Endothelial cell of umbilical vein (primary cell): ENCODE data around the gene TMEM170B. TPM values are rescaled to one million over a fixed set of nuclear protein-coding genes. Genes with fewer than 3 reads are reported as not detected.
A peak's percentile ranks its signal among the peaks of the same experiment; 100 is the strongest.

Experiments
- BruUV-seq: library from RNA; stranded (reverse); fragments of 400-500 nt; replicated peaks from 2 replicates; lab custom pipeline; 2021; lab: Mats Ljungman, UMichigan
- CTCF ChIA-PET: fragments of 300-600, 350-600 bp; sonication (Branson Sonifier 250); formaldehyde crosslinking; loops from one replicate; lab custom pipeline; 2021; ENCODE audit warnings: antibody characterized with exemption, inconsistent platforms; lab: Charles Lee
- POLR2A ChIA-PET: fragments of 300-600, 350-600 bp; sonication (Branson Sonifier 250); formaldehyde crosslinking; loops from one replicate; lab custom pipeline; 2021; ENCODE audit warnings: antibody characterized with exemption, inconsistent platforms; lab: Charles Lee
- DNase-seq: peaks from one replicate; pipeline ENCODE4 v3.0.0-alpha.2; 2011; ENCODE audit warnings: low read depth, low spot score
- FAIRE-seq: peaks from 2 replicates; lab custom pipeline; 2011; peaks lifted over from hg19 to GRCh38; lab: Jason Lieb, UNC
- H2AFZ ChIP-seq: 2 replicates; pipeline ENCODE4 v1.6.0; 2012; ENCODE audit warnings: low read depth, low read length, control low read depth, inconsistent platforms
- H3K27ac ChIP-seq: 2 replicates; pipeline ENCODE4 v1.5.1; 2011; ENCODE audit warnings: low read depth, mild to moderate bottlenecking, control low read depth, low read length, moderate library complexity; ENCODE audit not compliant: insufficient read depth
- H3K27me3 ChIP-seq, 2 experiments: 2 replicates each; pipeline versions ENCODE4 v1.6.0 to v1.6.1; 2011; ENCODE audit warnings: low read length in 2 of 2, mixed read lengths in 1 of 2; ENCODE audit not compliant: control insufficient read depth in 2 of 2, insufficient read depth in 2 of 2
- H3K36me3 ChIP-seq, 2 experiments: 2 replicates in 1 of 2; 3 replicates in 1 of 2; pipeline ENCODE4 v1.5.1; 2011; ENCODE audit warnings: low read length in 2 of 2, mild to moderate bottlenecking in 1 of 2, moderate library complexity in 1 of 2; ENCODE audit not compliant: control insufficient read depth in 2 of 2, insufficient read depth in 2 of 2; ENCODE audit errors: extremely low read depth in 1 of 2
- H3K4me1 ChIP-seq: 3 replicates; pipeline ENCODE4 v1.5.1; 2011; ENCODE audit warnings: mild to moderate bottlenecking, low read length; ENCODE audit not compliant: control insufficient read depth, insufficient read depth; ENCODE audit errors: extremely low read depth
- H3K4me2 ChIP-seq: 2 replicates; pipeline ENCODE4 v1.6.1; 2011; ENCODE audit warnings: low read length, control low read depth, mixed read lengths; ENCODE audit not compliant: insufficient read depth
- H3K4me3 ChIP-seq, 3 experiments: fragments of 200-600 bp in 1 of 3; sonication (generic), shearing (Covaris generic) in 1 of 3; replicated peaks in 1 of 3; 2 replicates each; pipeline ENCODE4 v1.5.1; 2011 to 2016; ENCODE audit warnings: control low read depth in 3 of 3, low read length in 3 of 3, mild to moderate bottlenecking in 2 of 3, inconsistent platforms in 1 of 3, low read depth in 1 of 3, moderate library complexity in 1 of 3; ENCODE audit not compliant: insufficient read depth in 1 of 3
- H3K79me2 ChIP-seq: 2 replicates; pipeline ENCODE4 v1.6.0; 2012; ENCODE audit warnings: low read length, inconsistent platforms; ENCODE audit not compliant: control insufficient read depth, insufficient read depth
- H3K9ac ChIP-seq: replicated peaks from 2 replicates; pipeline ENCODE3; 2011; ENCODE audit warnings: low read length, control low read depth; ENCODE audit not compliant: insufficient read depth; ENCODE audit errors: extremely low read depth
- H3K9me1 ChIP-seq: replicated peaks from 3 replicates; pipeline ENCODE4 v1.6.0; 2011; ENCODE audit warnings: mild to moderate bottlenecking, low read length; ENCODE audit not compliant: control insufficient read depth, insufficient read depth; ENCODE audit errors: extremely low read depth
- H3K9me3 ChIP-seq: replicated peaks from 2 replicates; pipeline ENCODE4 v1.5.1; 2012; ENCODE audit warnings: low read length, inconsistent platforms; ENCODE audit not compliant: control insufficient read depth, insufficient read depth
- H4K20me1 ChIP-seq: replicated peaks from 2 replicates; pipeline ENCODE3; 2011; ENCODE audit warnings: mild to moderate bottlenecking, low read length; ENCODE audit not compliant: control insufficient read depth, insufficient read depth; ENCODE audit errors: extremely low read depth
- EZH2 ChIP-seq: IDR thresholded peaks from 2 replicates; pipeline ENCODE4 v1.6.1; 2012; ENCODE audit warnings: borderline replicate concordance, low read depth, mild to moderate bottlenecking, moderate library complexity, low read length, inconsistent platforms; ENCODE audit not compliant: severe bottlenecking
- GATA2 ChIP-seq: IDR thresholded peaks from 2 replicates; pipeline ENCODE4 v1.7.0; 2011; ENCODE audit warnings: low read depth, mild to moderate bottlenecking, moderate library complexity, mixed read lengths, low read length; ENCODE audit not compliant: insufficient read length, insufficient read depth
- JUN ChIP-seq: IDR thresholded peaks from 2 replicates; pipeline ENCODE4 v1.6.1; 2011; ENCODE audit warnings: borderline replicate concordance, low read depth; ENCODE audit not compliant: insufficient read length, insufficient read depth
- MYC ChIP-seq: IDR thresholded peaks from one replicate; pipeline ENCODE4 v1.6.1; 2011; ENCODE audit warnings: mild to moderate bottlenecking, low read depth, low read length
- POLR2A ChIP-seq: IDR thresholded peaks from 2 replicates; pipeline ENCODE4 v1.6.1; 2012; ENCODE audit warnings: low read depth, mild to moderate bottlenecking, control low read depth, low read length
- dilution Hi-C: fragments of 300-500 bp; cut with MboI; formaldehyde crosslinking; loops from one replicate; pipeline ENCODE4 v1.15.0; 2019; ENCODE audit warnings: low sequenced_read_pairs; ENCODE audit not compliant: extremely low pct_ligation_motif_present
- intact Hi-C: fragments of 100-400 bp; cut with micrococcal nuclease; formaldehyde crosslinking; loops from one replicate; pipeline ENCODE4 v1.10.0; 2022
- polyA plus RNA-seq, 4 experiments: library from polyadenylated mRNA; depleted of rRNA in 3 of 4; stranded (reverse) in 3 of 4; unstranded in 1 of 4; fragments of >200 nt; gene quantifications; 2 replicates each; pipeline versions ENCODE4 v1.2.1 to v1.2.3, GENCODE V29; 2011 to 2012; ENCODE audit warnings: missing spikeins in 1 of 4
- total RNA-seq: library from RNA; stranded (reverse); gene quantifications from 2 replicates; pipeline ENCODE4 v1.2.3, GENCODE V29; 2021
- TF ChIP-seq, protein P1 (sequence below), 2 donors: IDR thresholded peaks; 1 replicate in 1 of 2; 2 replicates in 1 of 2; pipeline ENCODE4 v1.5.1; 2011; ENCODE audit warnings: low read length in 2 of 2, mild to moderate bottlenecking in 2 of 2, moderate library complexity in 2 of 2, control low read depth in 1 of 2, inconsistent platforms in 1 of 2, low read depth in 1 of 2; ENCODE audit not compliant: insufficient read depth in 1 of 2; ENCODE audit errors: extremely low read depth in 1 of 2

Gene TMEM170B
- total and polyA plus RNA-seq, 2 donors (not counting 3 experiments of a cell fraction or from before 2014, with no cell fraction given) = 1.1 to 4.2 TPM

DNA sequence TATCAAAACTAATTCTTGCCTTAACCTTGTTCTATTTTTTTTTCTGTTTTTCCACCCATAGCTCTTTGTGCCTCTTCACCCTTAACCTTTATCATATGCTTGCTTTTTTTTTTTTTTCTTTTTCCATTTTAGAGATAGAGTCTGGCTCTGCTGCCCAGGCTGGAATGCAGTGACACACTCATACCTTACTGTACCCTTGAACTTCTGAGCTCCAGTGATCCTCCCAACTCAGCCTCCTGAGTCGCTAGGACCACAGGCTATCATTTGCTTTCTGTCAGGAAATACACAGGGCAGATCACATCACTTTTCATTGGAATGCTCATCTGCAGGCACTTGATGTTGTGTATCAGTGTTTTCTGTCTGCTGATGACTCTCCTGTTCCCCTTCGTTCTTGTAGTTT is 33.5 kb downstream of the TMEM170B start:
- Histone ChIP-seq H3K79me2 (no peaks in the 10 kb centered on the region), H3K27ac (no peak overlapping the region), H3K4me1 (peaks cover 3% of the 10 kb centered on the region), H2AFZ (no peak overlapping the region), H3K9ac (no peak overlapping the region), H3K9me3 (no peaks in the 10 kb centered on the region), H4K20me1 (no peaks in the 10 kb centered on the region), H3K4me2 (no peak overlapping the region), H3K4me3 (no peak overlapping the region), H3K9me1 (no peaks in the 10 kb centered on the region), H3K27me3 (no peaks in the 10 kb centered on the region), H3K36me3 (peaks cover 0 to 3% of the 10 kb centered on the region in 2 experiments)
- TF ChIP-seq JUN = no peak
- intact Hi-C loops (no loop called here), dilution Hi-C loops (no loop called here)
- ChIA-PET POLR2A (no interaction called here), CTCF (interaction anchor here (1.5 to 2.1 kb wide), 2 partner anchors 74 to 616 kb away, joined by 3 to 12 read pairs; no protein-coding TSS in a partner anchor)
- FAIRE-seq = no peak
- no TSS peak for BruUV-seq
- no peak for DNase-seq

DNA sequence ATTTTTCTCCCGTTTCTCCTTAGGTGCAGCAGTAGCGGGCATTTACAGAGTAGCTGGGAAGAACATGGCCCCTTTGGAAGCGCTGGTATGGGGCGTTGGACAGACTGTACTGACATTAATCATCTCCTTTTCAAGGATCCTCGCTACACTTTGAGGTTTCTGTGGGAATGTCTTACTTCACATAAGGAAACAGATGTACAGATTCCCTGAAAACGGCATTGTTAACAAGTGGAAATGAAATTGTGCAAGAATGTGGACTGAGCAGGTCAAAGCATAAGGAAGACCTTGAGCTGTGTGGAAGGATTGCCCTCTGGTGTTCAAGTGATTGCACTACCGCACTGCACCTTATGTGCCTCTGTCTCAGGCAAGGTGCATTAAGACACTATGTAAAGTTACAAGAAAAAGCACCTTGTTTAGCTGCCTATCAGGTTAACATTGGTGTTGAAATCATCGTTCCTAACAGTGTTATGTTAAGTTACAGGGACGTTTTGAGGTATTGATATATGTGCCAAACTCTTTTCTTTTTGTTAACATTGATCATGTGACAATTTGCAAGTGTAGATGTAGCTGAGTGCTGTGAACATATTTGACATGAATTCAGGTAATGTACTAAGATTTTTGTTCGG is 38.0 kb downstream of the TMEM170B start:
- DNase-seq = peak; percentile 84
- H3K9me3 ChIP-seq = no peaks in the 10 kb centered on the region
- no peaks in the 10 kb centered on the region for H3K9me1 ChIP-seq
- CTCF ChIA-PET = interaction anchor here (0.6 to 2.3 kb wide), 38 partner anchors 9 to 1097 kb away, joined by 3 to 63 read pairs (median 4); partner anchors contain the start of genes EDN1, SMIM13 and TMEM170B
- peak overlapping the region in 1 of 3 experiments; percentile 32 for H3K4me3 ChIP-seq
- dilution Hi-C loops = no loop called here
- no peak overlapping the region for H3K9ac ChIP-seq
- H3K4me2 ChIP-seq = peak overlapping the region; percentile 41
- peaks cover 3% of the 10 kb centered on the region for H3K4me1 ChIP-seq
- no peak overlapping the region for H3K27ac ChIP-seq
- BruUV-seq = no TSS peak
- H3K36me3 ChIP-seq = no peaks in the 10 kb centered on the region
- FAIRE-seq = peak; percentile 89
- POLR2A ChIA-PET = interaction anchor here (1.3 kb wide), 1 partner anchor 715 kb away, joined by 3 read pairs; the partner anchor contains the start of gene EDN1
- H4K20me1 ChIP-seq = no peaks in the 10 kb centered on the region
- TF ChIP-seq, protein P1, sequence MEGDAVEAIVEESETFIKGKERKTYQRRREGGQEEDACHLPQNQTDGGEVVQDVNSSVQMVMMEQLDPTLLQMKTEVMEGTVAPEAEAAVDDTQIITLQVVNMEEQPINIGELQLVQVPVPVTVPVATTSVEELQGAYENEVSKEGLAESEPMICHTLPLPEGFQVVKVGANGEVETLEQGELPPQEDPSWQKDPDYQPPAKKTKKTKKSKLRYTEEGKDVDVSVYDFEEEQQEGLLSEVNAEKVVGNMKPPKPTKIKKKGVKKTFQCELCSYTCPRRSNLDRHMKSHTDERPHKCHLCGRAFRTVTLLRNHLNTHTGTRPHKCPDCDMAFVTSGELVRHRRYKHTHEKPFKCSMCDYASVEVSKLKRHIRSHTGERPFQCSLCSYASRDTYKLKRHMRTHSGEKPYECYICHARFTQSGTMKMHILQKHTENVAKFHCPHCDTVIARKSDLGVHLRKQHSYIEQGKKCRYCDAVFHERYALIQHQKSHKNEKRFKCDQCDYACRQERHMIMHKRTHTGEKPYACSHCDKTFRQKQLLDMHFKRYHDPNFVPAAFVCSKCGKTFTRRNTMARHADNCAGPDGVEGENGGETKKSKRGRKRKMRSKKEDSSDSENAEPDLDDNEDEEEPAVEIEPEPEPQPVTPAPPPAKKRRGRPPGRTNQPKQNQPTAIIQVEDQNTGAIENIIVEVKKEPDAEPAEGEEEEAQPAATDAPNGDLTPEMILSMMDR (IDR thresholded peaks at IDR 0.05; ENCODE audit: extremely low read depth in 1 of 2, insufficient read depth in 1 of 2, low read depth in 1 of 2, low read length in 2 of 2) = peak; percentile 90 to 93
- TF ChIP-seq EZH2 = no peak
- TF ChIP-seq POLR2A = no peak
- no peak for TF ChIP-seq GATA2
- no peak for TF ChIP-seq MYC
- no peaks in the 10 kb centered on the region for H3K27me3 ChIP-seq
- H2AFZ ChIP-seq = peak overlapping the region; percentile 64
- intact Hi-C loops = loop anchor here (1.0 to 5.0 kb wide), 6 partner anchors 38 to 738 kb away; partner anchors contain the start of genes MAK and TMEM170B
- no peaks in the 10 kb centered on the region for H3K79me2 ChIP-seq
